Activated CD8-positive, alpha-beta memory T cell treated with anti-CD3 and anti-CD28 coated beads, Interleukin-2, amount 50 U/mL, for 1 hour (primary cell): Measurements from ENCODE around the gene THUMPD2.

Source experiments
- DNase-seq: peaks from one replicate; pipeline ENCODE4 v3.0.0-alpha.2; 2020; ENCODE audit errors: extremely low read depth

Gene THUMPD2

DNA sequence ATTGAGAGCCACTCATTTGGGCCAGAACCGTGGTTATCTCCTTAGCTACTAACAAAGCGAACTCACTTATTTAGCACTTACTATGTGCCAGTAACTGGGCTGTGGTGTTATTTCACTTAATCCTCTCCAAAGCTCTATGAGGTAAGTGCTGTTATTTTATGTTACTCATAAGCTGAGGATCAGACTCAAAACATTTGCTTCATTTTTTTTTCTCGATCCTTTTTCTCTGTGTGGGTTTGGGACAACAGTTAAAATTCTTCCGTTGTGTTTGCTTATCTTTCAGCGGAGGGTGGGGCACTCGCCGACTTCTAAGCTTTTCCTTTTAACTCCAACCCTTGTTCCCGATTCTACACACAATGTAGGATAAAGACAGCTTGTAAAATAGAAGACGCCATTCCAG, 60.6 kb downstream of the THUMPD2 start:
- DNase-seq, result no peak

GRCh38 chr2:39717067-39717466, 62.0 kb downstream of the THUMPD2 start:
- no peak for DNase-seq

- no peak for DNase-seq
Measured at GRCh38 chr2:39715822-39716221, 63.2 kb downstream of the THUMPD2 start.

GRCh38 chr2:39715095-39715494, 64.0 kb downstream of the THUMPD2 start:
- no peak for DNase-seq

DNA sequence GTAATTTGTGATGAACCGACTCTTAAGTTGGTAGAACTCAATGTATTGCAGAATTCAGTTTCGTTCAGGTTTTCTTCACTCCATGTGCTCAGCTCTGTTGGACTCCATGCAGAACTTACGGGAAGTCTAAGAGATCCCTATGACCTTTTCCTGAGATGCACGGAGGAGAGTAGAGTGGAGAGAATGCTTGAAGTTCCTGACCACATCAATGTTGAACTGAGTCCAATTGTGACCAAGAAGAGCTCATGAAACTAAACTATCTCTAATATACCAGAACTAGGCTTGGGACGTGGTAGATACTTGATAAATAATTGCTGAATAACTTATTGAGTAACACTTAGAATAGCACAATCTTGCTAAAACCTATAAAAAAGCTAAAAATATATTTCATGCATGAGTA, 66.1 kb downstream of the THUMPD2 start:
- no peak for DNase-seq

GRCh38 chr2:39710807-39711206, 68.3 kb downstream of the THUMPD2 start:
- no peak for DNase-seq

- DNase-seq, result no peak
Measured at GRCh38 chr2:39708003-39708402, 71.1 kb downstream of the THUMPD2 start.

DNA sequence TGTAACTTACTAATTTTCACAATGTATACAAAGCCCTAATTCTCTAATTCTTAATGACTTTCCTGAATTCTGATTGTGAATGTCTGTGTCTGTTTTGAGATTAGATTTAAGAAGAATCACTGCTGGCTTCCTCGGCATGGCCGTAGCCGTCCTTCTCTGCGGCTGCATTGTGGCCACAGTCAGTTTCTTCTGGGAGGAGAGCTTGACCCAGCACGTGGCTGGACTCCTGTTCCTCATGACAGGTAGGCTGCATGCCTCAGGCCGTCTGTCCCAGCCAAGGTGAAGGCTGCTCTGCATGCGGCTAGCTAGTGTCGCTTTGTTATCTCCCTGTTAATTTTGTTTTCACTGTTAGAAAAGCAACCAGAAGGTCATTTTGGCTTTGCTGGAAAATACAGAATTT, 72.1 kb downstream of the THUMPD2 start:
- DNase-seq, result no peak

DNA sequence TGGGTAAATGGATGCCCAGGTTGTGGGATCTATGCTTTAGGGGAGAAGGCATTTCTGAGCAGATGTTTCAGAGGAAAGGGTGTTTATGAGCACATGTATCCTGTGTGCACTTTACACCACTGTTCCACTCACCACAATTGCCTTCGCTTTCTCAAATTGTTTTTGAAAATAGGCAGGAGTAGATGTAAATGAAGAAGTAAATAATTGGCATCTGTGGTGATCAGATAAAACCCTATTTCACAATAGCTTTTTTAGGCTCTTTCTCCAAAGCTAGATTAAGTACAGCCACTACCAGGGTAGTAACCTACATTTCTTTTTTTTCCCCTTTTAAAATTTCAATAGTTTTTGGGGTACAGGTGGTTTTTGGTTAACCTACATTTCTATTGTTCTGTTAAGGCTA, 72.7 kb downstream of the THUMPD2 start:
- no peak for DNase-seq

- DNase-seq, result no peak
Measured at GRCh38 chr2:39705638-39706037, 73.4 kb downstream of the THUMPD2 start.

- no peak for DNase-seq
Measured at GRCh38 chr2:39704540-39704939, 74.5 kb downstream of the THUMPD2 start.

DNA sequence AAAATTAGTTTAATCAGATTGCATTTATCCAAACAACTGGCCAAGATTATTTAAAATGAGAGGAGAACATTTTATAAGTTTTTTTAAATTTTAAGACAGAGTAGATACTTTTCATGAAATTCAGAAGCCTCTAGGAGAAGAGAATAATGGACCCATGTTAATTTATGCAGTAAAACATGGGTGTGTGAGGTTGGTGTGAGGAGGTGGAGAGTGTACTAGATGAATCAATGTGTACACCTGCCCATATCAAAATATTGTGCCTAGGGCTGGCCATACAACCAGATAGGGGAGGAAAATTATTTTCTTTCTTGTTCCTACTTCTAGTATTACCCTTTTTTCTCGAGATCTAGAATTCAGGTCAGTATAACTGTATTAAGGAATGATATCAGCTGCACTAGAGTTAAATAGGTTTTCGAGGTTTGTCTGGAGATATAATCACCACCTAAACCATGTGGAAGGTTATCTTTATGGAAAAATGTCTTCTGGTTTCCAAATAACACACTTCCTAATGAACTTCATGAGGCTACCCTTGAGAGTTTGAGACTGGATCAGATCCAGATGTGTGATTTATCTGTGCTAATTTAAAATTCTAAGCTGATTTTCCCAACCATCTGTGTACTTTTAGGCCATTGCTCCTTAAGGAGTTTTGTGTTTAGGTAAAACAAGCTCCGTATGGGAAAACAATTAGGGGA, 75.7 kb downstream of the THUMPD2 start:
- DNase-seq, result no peak

DNA sequence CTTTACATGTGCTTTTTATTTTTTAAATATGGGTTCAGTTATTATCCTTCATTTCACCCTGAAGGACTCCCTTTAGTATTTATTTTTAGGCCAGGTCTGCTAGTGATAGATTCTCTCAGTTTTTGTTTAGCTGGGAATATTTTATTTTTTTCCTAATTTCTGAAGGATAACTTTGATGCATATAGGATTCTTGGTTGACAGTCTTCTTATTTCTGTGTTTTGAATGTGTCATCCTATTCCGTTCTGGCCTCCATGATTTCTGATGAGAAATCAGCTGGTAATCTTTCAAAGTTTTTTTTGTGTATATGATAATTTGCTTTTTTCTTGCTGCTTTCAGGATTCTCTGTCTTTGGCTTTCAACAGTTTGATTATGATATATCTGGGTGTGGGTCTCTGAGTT, 77.9 kb downstream of the THUMPD2 start:
- no peak for DNase-seq

DNA sequence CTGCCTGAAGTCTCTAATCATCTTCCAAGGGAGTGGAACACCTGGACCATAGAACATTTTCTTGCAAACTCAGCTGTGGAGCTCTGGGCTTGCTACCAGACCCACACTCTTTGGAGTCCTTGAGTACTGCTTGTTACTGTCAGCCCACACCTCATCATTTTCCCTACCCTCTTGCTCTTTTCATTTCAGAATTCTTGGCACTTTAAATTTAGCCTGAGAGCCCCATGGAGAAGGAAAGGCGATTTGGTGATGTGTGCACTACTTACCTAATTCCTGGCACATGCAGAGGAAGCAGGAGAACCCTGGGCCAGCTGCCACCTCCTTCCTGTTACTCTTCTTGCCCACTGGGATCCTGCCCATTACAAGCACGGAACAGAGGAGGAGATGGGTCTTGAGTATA, 81.6 kb downstream of the THUMPD2 start:
- no peak for DNase-seq

- no peak for DNase-seq
Measured at GRCh38 chr2:39696838-39697237, 82.2 kb downstream of the THUMPD2 start.

DNA sequence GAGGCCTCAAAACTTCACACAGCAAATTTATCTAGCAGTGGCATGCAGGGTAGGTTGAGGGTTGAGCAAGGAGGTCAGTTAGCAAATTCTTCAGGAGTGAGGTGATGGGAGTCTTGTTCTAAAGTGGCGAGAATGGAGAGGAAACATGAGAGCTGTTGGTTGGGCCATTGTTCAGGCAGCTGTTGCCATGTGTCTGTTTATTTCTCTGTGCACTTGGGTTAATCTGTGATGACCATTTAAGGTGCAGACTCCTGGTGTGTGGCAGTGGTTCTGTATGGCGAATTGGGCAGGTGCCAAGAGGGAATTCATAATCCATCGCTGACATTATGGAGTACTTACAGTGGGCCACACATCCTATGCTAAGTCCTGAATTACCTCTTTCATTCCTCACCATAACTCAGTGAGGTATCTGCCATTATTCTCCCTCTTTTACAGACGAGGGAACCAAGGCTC, 82.9 kb downstream of the THUMPD2 start:
- no peak for DNase-seq

DNA sequence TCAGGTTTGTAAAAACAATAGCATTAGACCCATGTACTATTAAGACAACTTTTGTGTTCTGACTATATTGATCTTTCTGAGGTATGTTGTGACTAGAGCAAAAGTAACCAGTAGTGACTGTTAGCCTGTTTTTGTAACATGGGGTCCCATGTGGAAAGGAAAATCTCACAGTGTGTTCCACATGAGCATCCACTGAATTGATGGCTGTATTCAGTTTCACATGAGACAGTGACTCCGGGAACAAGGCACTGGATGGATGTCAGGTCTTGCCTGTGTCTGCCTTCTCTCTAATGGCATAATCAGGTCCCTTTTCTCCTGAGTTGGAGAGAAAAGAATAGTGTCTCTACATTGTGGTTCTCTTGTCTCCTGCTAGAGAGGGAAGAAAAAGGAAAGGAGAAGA, 85.8 kb downstream of the THUMPD2 start:
- DNase-seq, result no peak

DNA sequence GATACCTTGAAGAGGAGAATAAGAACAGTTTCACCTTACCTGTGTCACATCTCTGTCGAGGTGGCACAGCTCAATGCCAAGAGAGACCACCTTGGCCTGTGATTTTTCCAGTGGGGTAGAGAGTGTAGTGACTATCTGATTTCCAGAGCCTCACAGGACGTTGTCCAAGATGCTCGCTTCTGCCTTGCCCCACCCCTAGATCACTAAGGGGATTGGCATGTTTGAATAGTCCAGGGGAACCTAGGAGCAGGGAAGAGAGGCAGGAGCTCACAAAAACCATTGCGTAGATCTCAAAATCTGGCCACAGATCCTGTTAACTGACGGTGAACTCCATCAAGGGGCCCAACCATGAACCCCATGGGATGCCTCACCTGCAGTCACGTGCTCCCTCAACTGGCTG, 89.2 kb downstream of the THUMPD2 start:
- DNase-seq, result no peak

DNA sequence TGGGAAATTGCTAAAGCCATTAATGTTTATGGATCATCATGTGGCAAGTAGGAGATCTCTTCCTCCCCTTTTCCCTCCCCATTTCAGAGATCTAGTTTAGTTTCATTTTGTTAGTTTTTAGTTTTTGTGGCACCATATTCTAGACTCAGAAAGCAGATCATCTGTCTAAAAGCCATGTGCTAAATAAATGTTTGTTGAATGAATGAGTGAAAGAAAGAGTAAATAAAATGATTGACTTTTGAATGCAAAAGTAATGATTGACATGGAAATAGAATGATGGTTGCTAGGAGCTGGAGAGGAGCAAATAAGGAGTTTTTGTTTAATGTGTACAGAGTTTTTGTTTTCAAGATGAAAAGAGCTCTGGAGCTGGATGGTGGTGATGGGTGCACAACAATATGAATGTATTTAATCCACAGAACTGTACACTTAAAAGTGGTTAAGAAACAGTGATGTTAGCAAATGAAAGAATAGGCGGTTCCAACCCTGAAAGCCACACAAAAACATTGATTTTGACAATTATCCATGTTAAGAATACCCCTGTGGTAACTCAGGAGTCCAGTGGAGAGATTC, 89.7 kb downstream of the THUMPD2 start:
- DNase-seq, result no peak

GRCh38 chr2:39688181-39688580, 90.9 kb downstream of the THUMPD2 start:
- DNase-seq, result no peak

GRCh38 chr2:39686456-39686855, 92.6 kb downstream of the THUMPD2 start:
- no peak for DNase-seq
